K562 (cell line): ENCODE data around the gene ZNF584. TPM values are rescaled to one million over a fixed set of nuclear protein-coding genes. Genes with fewer than 3 reads are reported as not detected.
A peak's percentile ranks its signal among the peaks of the same experiment; 100 is the strongest.

Source experiments
- ATAC-seq: fragments of 200-7000 bp; cut with Tn5 transposase; 3 replicates; pipeline ENCODE4 v1.9.1; 2020; ENCODE audit warnings: moderate library complexity
- BruUV-seq: library from RNA; stranded (reverse); fragments of 400-500 nt; replicated peaks from 2 replicates; lab custom pipeline; 2021; lab: Mats Ljungman, UMichigan
- CTCF ChIA-PET: fragments of 300-600 bp; formaldehyde crosslinking; extraction: SDS; loops from one replicate; lab custom pipeline; 2021; ENCODE audit warnings: low intra/inter-chr PET ratio; lab: Yijun Ruan, JAX
- POLR2A ChIA-PET: fragments of 300-600, 350-650 bp; sonication (Branson Sonifier 250); formaldehyde crosslinking; extraction: SDS; loops from one replicate; lab custom pipeline; 2021; ENCODE audit warnings: antibody characterized with exemption, inconsistent platforms; lab: Yijun Ruan, JAX
- DNase-seq, 4 experiments: peaks; one replicate each; pipeline versions ENCODE4 v3.0.0 to v3.0.0-alpha.2; 2011 to 2018; ENCODE audit warnings: low spot score in 3 of 4, mixed read lengths in 3 of 4; ENCODE audit errors: extremely low read depth in 1 of 4
- FAIRE-seq: peaks from 2 replicates; lab custom pipeline; 2011; peaks lifted over from hg19 to GRCh38; lab: Jason Lieb, UNC
- H2AFZ ChIP-seq: 2 replicates; pipeline ENCODE4 v1.6.0; 2011; ENCODE audit warnings: low read depth, low read length, control low read depth, inconsistent platforms
- H3K27ac ChIP-seq: fragments of 200-600 bp; 3 replicates; pipeline ENCODE4 v1.8.0; 2011; ENCODE audit warnings: low read depth, mild to moderate bottlenecking, control low read depth, inconsistent platforms, low read length, moderate library complexity, mixed read lengths; ENCODE audit errors: extremely low read depth
- H3K27me3 ChIP-seq, 2 experiments: fragments of 300-600 bp in 1 of 2; 2 replicates in 1 of 2; 3 replicates in 1 of 2; pipeline versions ENCODE4 v1.6.0 to v1.8.0; 2011; ENCODE audit warnings: inconsistent platforms in 2 of 2, low read length in 2 of 2, mild to moderate bottlenecking in 1 of 2, mixed read lengths in 1 of 2, moderate library complexity in 1 of 2; ENCODE audit not compliant: control insufficient read depth in 2 of 2, insufficient read depth in 2 of 2
- H3K36me3 ChIP-seq: fragments of 300-600 bp; 3 replicates; pipeline ENCODE4 v1.8.0; 2011; ENCODE audit warnings: mild to moderate bottlenecking, low read length, inconsistent platforms; ENCODE audit not compliant: control insufficient read depth, insufficient read depth
- H3K4me1 ChIP-seq, 2 experiments: fragments of 200-600 bp in 1 of 2; replicated peaks in 1 of 2; 2 replicates in 1 of 2; 3 replicates in 1 of 2; pipeline versions ENCODE4 v1.5.1 to v1.8.0; 2011; ENCODE audit warnings: inconsistent platforms in 2 of 2, low read length in 2 of 2, mild to moderate bottlenecking in 1 of 2, mixed read lengths in 1 of 2, moderate library complexity in 1 of 2; ENCODE audit not compliant: control insufficient read depth in 2 of 2, insufficient read depth in 2 of 2
- H3K4me2 ChIP-seq: 2 replicates; pipeline ENCODE4 v1.6.1; 2011; ENCODE audit warnings: low read length, control low read depth, inconsistent platforms, mixed read lengths; ENCODE audit not compliant: insufficient read depth
- H3K4me3 ChIP-seq: fragments of 200-600 bp; sonication (generic), shearing (Covaris generic); 2 replicates; pipeline ENCODE4 v1.5.1; 2016; ENCODE audit warnings: control low read depth, inconsistent platforms
- H3K79me2 ChIP-seq: fragments of 200-600 bp; 3 replicates; pipeline ENCODE4 v1.8.0; 2011; ENCODE audit warnings: low read length, inconsistent platforms; ENCODE audit not compliant: control insufficient read depth, insufficient read depth
- H3K9ac ChIP-seq, 2 experiments: 2 replicates each; pipeline versions ENCODE4 v1.6.0 to v1.6.1; 2011; ENCODE audit warnings: low read depth in 2 of 2, low read length in 2 of 2, control low read depth in 1 of 2, inconsistent platforms in 1 of 2, mild to moderate bottlenecking in 1 of 2, mixed read lengths in 1 of 2; ENCODE audit not compliant: insufficient read depth in 1 of 2
- H3K9me1 ChIP-seq: one replicate; pipeline ENCODE4 v1.6.0; 2011; ENCODE audit warnings: inconsistent platforms, mild to moderate bottlenecking, low read length, moderate library complexity; ENCODE audit not compliant: control insufficient read depth, insufficient read depth
- H3K9me3 ChIP-seq: replicated peaks from 2 replicates; pipeline ENCODE4 v1.5.1; 2011; ENCODE audit warnings: low read depth, low read length, inconsistent platforms; ENCODE audit not compliant: control insufficient read depth, insufficient read depth
- H4K20me1 ChIP-seq: replicated peaks from 2 replicates; pipeline ENCODE4 v1.6.1; 2011; ENCODE audit warnings: low read length, inconsistent platforms, mixed read lengths; ENCODE audit not compliant: control insufficient read depth, insufficient read depth
- HMG20B ChIP-seq: fragments of 250-450 bp; sonication (Bioruptor Pico); IDR thresholded peaks from 2 replicates; pipeline ENCODE4 v1.5.0; 2021; ENCODE audit warnings: mild to moderate bottlenecking
- POLR2G ChIP-seq: fragments of 200-400 bp; formaldehyde crosslinking; IDR thresholded peaks from 2 replicates; pipeline ENCODE4 v1.6.1; 2017; ENCODE audit warnings: low read depth, mild to moderate bottlenecking, antibody characterized with exemption, low read length, moderate library complexity
- SMAD2 ChIP-seq: fragments of 150-350 bp; IDR thresholded peaks from 2 replicates; pipeline ENCODE4 v1.6.1; 2014; ENCODE audit warnings: low read depth, mild to moderate bottlenecking, low read length
- YY1 ChIP-seq, 3 experiments: IDR thresholded peaks; 2 replicates each; pipeline ENCODE4 v1.6.1; 2011; ENCODE audit warnings: low read length in 2 of 3, mild to moderate bottlenecking in 2 of 3, moderate library complexity in 2 of 3, borderline replicate concordance in 1 of 3, control low read depth in 1 of 3, low read depth in 1 of 3; ENCODE audit not compliant: insufficient read depth in 3 of 3, insufficient replicate concordance in 2 of 3, control insufficient read depth in 1 of 3, insufficient read length in 1 of 3; ENCODE audit errors: extremely low read depth in 1 of 3
- ZNF75A ChIP-seq: fragments of 450-650 bp; formaldehyde crosslinking; IDR thresholded peaks from 2 replicates; pipeline ENCODE4 v1.4.0; 2020; ENCODE audit warnings: mild to moderate bottlenecking
- WGBS: fragments of 100-300 bp; shearing (Covaris generic); methylation state at CpG from one replicate; pipeline ENCODE4 v1.1.6; 2016; ENCODE audit warnings: low coverage, mixed read lengths; ENCODE audit not compliant: insufficient coverage; ENCODE audit errors: missing lambda C conversion rate; 5-methylcytosine and 5-hydroxymethylcytosine counted together
- in situ Hi-C: fragments of 300-500 bp; cut with MboI; formaldehyde crosslinking; loops from 4 replicates; pipeline ENCODE4 v1.15.0; 2018; ENCODE audit warnings: inconsistent platforms, mixed read lengths
- intact Hi-C: fragments of 100-400 bp; cut with micrococcal nuclease; formaldehyde crosslinking; loops from 2 replicates; pipeline ENCODE4 v1.14.2; 2022
- polyA plus RNA-seq, 8 experiments: library from polyadenylated mRNA; depleted of rRNA in 4 of 8; stranded (reverse) in 5 of 8; unstranded in 3 of 8; fragments of >200 nt; fragmentation: Nextera tagmentation in 2 of 8; fragmentation: Illumina TruSeq in 1 of 8; extraction: Ambion mirVana in 2 of 8; extraction: Trizol in 1 of 8; gene quantifications; 2 replicates each; pipeline versions ENCODE4 v1.2.1 to v1.2.3, GENCODE V29; 2011 to 2014; ENCODE audit warnings: inconsistent platforms in 1 of 8, missing spikeins in 1 of 8
- total RNA-seq, 7 experiments: library from RNA; depleted of rRNA in 6 of 7; stranded (reverse); fragments of >200 nt in 6 of 7; fragmentation: Illumina TruSeq in 2 of 7; extraction: Trizol in 2 of 7; gene quantifications; 2 replicates each; pipeline versions ENCODE4 v1.2.1 to v1.2.3, GENCODE V29; 2011 to 2021; ENCODE audit warnings: low replicate concordance in 1 of 7

Gene ZNF584
- total and polyA plus RNA-seq, 9 of the 15 experiments (the other 6 are each of a cell fraction or from before 2014, with no cell fraction given): 5.8 to 43.4 (median 24.6) TPM

DNA sequence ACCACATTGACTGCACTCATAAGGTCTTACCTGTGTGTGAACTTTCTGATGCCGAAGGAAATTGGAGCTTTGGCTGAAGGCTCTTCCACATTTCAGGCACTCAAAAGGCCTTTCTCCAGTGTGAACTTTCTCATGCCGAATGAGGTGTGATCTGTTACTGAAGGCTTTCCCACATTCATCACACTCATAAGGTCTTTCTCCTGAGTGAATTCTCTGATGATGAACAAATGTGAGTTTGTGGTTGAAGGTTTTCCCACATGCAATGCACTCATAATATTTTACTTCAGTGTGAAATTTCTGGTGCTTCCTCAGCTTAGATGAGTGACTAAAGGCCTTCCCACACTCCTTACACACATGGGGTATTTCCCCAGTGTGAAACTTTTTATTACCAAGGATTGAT is 25.8 kb downstream of the ZNF584 start:
- no peak overlapping the region for H3K9ac ChIP-seq
- no TSS peak for BruUV-seq
- WGBS: 54% methylated on average over 2 of the region's 2 CpGs
- H3K79me2 ChIP-seq: no peaks in the 10 kb centered on the region
- no peaks in the 10 kb centered on the region for H4K20me1 ChIP-seq
- H3K27ac ChIP-seq: no peak overlapping the region
- ChIA-PET POLR2A (interaction anchor here (0.6 kb wide), 1 partner anchor 17 kb away, joined by 3 read pairs; the partner anchor contains the start of gene ZNF324B), CTCF (no interaction called here)
- H2AFZ ChIP-seq: no peak overlapping the region
- H3K4me1 ChIP-seq: no peaks in the 10 kb centered on the region
- no peak overlapping the region for H3K4me2 ChIP-seq
- H3K9me1 ChIP-seq: no peaks in the 10 kb centered on the region
- ATAC-seq (no peak), FAIRE-seq (no peak), DNase-seq (no peak)
- H3K9me3 ChIP-seq: peaks cover 13% of the 10 kb centered on the region
- H3K27me3 ChIP-seq: no peaks in the 10 kb centered on the region
- intact Hi-C loops: no loop called here
- TF ChIP-seq SMAD2 (no peak), ZNF75A (CRISPR knock-in tag) (peak; percentile 84)
- H3K36me3 ChIP-seq: no peaks in the 10 kb centered on the region; the same call in 2 of the 3 replicates
- in situ Hi-C loops: no loop called here
- H3K4me3 ChIP-seq: no peak overlapping the region

DNA sequence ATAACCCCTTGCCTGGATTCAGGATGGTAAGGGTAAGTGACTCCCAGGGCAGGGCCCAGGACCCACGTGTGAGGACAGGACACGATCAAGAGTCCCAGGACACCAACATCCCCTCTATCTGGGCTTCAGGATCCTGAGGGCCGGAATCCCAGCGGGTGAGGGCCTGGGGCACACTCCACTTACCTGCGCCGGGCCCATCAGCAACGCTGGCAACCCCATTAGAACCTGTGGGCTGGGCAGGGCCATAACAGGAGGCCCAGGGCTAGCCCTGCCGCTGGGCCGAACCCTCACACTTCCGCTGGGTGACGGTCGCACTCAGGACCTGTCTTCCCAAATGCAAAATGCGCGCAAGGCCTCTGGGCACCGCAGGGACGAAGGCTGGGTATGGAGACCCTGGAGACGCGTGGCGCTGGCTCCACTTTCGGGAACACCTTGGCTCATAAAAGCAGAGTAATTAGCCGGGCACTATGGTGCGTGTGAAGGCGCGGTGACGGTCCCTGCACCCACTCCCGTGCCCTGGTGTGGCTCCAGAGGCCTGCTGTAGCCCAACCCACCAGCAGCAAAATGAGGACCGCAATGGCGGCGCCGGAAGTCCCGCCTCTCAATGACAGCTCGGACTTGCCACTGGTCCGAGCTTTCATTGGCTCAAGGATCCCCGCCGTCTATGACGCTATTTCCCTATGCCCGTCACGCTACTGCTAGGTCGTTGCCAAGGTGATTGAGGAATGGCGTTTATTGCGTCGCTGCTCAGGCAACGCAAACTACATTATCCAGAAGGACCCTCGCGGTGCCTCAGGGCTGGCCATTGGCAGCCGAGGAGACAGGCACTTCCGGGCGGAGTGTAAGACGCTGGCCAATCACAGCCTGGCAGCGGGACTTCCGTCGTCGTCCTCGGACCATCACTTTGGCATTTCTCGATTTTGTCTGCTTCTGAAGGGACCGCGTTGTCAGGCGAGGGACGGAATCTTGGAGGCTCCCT is 31.4 kb downstream of the ZNF584 start, which contains the start of gene ZNF132:
ZNF132 (minus strand) TSS at position 578 of the 979 bp plus-strand sequence; CDS start at position 246, 332 bp downstream.
- DNase-seq: no peak
- H3K9me1 ChIP-seq: no peaks in the 10 kb centered on the region
- H3K4me3 ChIP-seq: no peak within 1 kb of the TSS
- ATAC-seq: no peak
- H3K4me1 ChIP-seq: peaks cover 0 to 12% of the 10 kb centered on the region in 2 experiments; a peak in 1 of 5 replicates
- no peak within 1 kb of the TSS for H3K27ac ChIP-seq
- in situ Hi-C loops: no loop called here
- no peak within 1 kb of the TSS for H2AFZ ChIP-seq
- H3K9ac ChIP-seq: no peak within 1 kb of the TSS
- no peaks in the 10 kb centered on the region for H3K27me3 ChIP-seq
- peak in 1 of 3 experiments; percentile 59 for TF ChIP-seq YY1 (IDR thresholded peaks at IDR 0.05; ENCODE audit: borderline replicate concordance in 1 of 3, control insufficient read depth in 1 of 3, extremely low read depth in 1 of 3, insufficient read depth in 3 of 3, insufficient read length in 1 of 3, insufficient replicate concordance in 2 of 3, low read depth in 1 of 3, low read length in 2 of 3)
- TF ChIP-seq HMG20B (CRISPR knock-in tag): no peak
- TF ChIP-seq POLR2G: 0 out of 2 replicates have a peak, but pooled peaks have one; percentile 37
- TF ChIP-seq, all 486 proteins: peak for 2
- Histone ChIP-seq H3K79me2 (no peaks in the 10 kb centered on the region), H3K9me3 (peaks cover 7% of the 10 kb centered on the region), H3K4me2 (no peak within 1 kb of the TSS), H4K20me1 (no peaks in the 10 kb centered on the region), H3K36me3 (no peaks in the 10 kb centered on the region)
- intact Hi-C loops: no loop called here
- BruUV-seq: no TSS peak
- 58% methylated on average over 56 of the region's 59 CpGs for WGBS
- CTCF ChIA-PET: no interaction called here
- POLR2A ChIA-PET: no interaction called here
- FAIRE-seq: no peak
